ENCODE results near the gene LRRC15.

DNA sequence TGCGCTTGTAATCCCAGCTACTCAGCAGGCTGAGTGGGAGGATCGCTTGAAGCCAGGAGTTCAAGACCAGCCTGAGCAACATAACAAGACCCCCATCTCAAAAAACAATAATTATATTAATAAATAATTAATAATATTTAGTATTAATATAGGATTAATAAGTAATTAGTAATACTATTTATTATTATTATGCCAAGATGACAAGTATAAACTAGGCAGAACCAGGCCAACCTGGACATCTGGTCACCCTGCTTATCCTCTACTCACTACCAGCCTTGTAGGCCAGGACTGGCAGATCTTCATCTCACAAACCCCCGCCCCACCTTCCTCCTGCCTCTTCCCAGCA, 18.8 kb downstream of the LRRC15 start:
- TF ChIP-seq, protein P1, sequence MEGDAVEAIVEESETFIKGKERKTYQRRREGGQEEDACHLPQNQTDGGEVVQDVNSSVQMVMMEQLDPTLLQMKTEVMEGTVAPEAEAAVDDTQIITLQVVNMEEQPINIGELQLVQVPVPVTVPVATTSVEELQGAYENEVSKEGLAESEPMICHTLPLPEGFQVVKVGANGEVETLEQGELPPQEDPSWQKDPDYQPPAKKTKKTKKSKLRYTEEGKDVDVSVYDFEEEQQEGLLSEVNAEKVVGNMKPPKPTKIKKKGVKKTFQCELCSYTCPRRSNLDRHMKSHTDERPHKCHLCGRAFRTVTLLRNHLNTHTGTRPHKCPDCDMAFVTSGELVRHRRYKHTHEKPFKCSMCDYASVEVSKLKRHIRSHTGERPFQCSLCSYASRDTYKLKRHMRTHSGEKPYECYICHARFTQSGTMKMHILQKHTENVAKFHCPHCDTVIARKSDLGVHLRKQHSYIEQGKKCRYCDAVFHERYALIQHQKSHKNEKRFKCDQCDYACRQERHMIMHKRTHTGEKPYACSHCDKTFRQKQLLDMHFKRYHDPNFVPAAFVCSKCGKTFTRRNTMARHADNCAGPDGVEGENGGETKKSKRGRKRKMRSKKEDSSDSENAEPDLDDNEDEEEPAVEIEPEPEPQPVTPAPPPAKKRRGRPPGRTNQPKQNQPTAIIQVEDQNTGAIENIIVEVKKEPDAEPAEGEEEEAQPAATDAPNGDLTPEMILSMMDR (conservative IDR thresholded peaks at IDR 0.05) = no peak
- no peak for TF ChIP-seq EZH2 (IDR thresholded peaks at IDR 0.05; ENCODE audit: low read depth)

Data from PC-9 (cell line).